IPS-18a (cell line): ENCODE measurements around the gene GPR68.

Experiments used
- H3K27ac ChIP-seq: one replicate; pipeline ENCODE4 v1.5.1; 2013; ENCODE audit warnings: low read length
- H3K27me3 ChIP-seq: one replicate; pipeline ENCODE4 v1.6.1; 2013; ENCODE audit warnings: mild to moderate bottlenecking, low read length; ENCODE audit not compliant: control insufficient read depth, insufficient read depth
- H3K36me3 ChIP-seq: one replicate; pipeline ENCODE4 v1.6.1; 2013; ENCODE audit warnings: low read depth, low read length; ENCODE audit not compliant: control insufficient read depth
- H3K4me1 ChIP-seq: one replicate; pipeline ENCODE4 v1.6.1; 2013; ENCODE audit warnings: low read depth, low read length; ENCODE audit not compliant: control insufficient read depth
- H3K4me3 ChIP-seq: one replicate; pipeline ENCODE4 v1.5.1; 2013; ENCODE audit warnings: low read length
- H3K9ac ChIP-seq: one replicate; pipeline ENCODE4 v1.6.1; 2013; ENCODE audit warnings: mild to moderate bottlenecking, low read length, moderate library complexity
- H3K9me3 ChIP-seq: one replicate; pipeline ENCODE4 v1.6.1; 2013; ENCODE audit warnings: low read depth, low read length; ENCODE audit not compliant: control insufficient read depth

Gene GPR68, protein sequence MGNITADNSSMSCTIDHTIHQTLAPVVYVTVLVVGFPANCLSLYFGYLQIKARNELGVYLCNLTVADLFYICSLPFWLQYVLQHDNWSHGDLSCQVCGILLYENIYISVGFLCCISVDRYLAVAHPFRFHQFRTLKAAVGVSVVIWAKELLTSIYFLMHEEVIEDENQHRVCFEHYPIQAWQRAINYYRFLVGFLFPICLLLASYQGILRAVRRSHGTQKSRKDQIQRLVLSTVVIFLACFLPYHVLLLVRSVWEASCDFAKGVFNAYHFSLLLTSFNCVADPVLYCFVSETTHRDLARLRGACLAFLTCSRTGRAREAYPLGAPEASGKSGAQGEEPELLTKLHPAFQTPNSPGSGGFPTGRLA

DNA sequence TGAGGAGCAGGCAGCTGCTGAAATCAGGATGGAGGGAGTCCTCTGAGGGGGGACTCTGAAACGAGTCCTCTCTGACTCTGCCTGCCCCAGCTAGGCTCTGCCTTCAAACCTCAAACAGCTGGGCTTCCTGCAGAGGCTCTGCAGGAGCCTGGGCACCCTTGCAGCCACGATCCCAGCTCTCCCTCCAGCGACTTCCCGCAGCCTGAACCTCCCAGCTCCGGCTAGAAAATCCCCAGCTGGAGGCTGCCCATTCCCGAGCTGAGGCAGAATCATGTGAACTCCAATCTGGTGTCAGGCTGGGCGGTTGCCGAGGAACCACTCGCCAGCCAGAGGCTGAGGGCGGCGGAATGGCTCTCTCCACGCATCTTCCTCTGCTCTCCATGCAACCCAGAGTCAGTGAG lies at the start of gene GPR68:
GPR68 (minus strand) TSS at position 204 of the 401 bp plus-strand sequence. CDS start 9,654 bp downstream, outside the sequence.
- peaks cover 7% of the 10 kb centered on the region for H3K4me1 ChIP-seq
- no peak within 1 kb of the TSS for H3K27ac ChIP-seq
- H3K9me3 ChIP-seq: no peaks in the 10 kb centered on the region
- no peaks in the 10 kb centered on the region for H3K36me3 ChIP-seq
- H3K4me3 ChIP-seq: no peak within 1 kb of the TSS
- H3K9ac ChIP-seq: no peak within 1 kb of the TSS
- H3K27me3 ChIP-seq: no peaks in the 10 kb centered on the region

DNA sequence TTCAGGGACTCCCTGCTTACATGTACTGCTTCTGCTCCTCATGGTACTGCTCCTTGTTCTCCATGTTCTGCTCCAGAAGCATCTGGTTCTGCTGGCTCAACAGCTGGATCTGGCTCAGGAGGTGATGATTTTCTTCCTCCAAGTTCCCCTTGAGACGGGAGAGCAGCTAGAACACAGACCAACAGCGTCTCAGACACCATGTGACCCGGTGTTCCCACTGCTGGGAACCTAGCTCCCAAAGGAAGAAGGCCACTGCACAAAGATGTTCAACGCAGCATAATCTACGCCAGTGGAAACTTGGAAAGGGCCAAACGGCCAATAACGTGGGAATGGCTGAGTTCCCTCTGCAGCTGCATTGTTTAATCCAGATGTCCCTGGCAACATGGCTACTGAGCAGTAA lies 49.6 kb upstream of the GPR68 start:
- Histone ChIP-seq H3K4me1 (no peaks in the 10 kb centered on the region), H3K4me3 (no peak overlapping the region), H3K9me3 (no peaks in the 10 kb centered on the region), H3K36me3 (peaks cover 39% of the 10 kb centered on the region), H3K27me3 (no peaks in the 10 kb centered on the region), H3K27ac (no peak overlapping the region), H3K9ac (no peak overlapping the region)

DNA sequence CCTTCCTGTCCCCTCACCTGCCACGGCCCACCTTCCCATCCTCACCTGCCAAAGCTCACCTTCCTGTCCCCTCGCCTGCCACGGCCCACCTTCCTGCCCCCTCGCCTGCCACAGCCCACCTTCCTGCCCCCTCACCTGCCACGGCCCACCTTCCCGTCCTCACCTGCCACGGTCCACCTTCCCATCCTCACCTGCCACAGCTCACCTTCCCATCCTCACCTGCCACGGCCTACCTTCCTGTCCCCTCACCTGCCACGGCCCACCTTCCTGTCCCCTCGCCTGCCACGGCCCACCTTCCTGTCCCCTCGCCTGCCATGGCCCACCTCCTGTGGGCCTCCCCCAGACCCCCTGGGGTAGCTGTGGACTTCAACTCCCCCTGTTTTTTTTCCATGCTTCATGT lies 48.8 kb upstream of the GPR68 start:
- no peak overlapping the region for H3K27ac ChIP-seq
- H3K36me3 ChIP-seq: peaks cover 43% of the 10 kb centered on the region
- no peaks in the 10 kb centered on the region for H3K27me3 ChIP-seq
- no peak overlapping the region for H3K4me3 ChIP-seq
- no peak overlapping the region for H3K9ac ChIP-seq
- H3K4me1 ChIP-seq: no peaks in the 10 kb centered on the region
- no peaks in the 10 kb centered on the region for H3K9me3 ChIP-seq

DNA sequence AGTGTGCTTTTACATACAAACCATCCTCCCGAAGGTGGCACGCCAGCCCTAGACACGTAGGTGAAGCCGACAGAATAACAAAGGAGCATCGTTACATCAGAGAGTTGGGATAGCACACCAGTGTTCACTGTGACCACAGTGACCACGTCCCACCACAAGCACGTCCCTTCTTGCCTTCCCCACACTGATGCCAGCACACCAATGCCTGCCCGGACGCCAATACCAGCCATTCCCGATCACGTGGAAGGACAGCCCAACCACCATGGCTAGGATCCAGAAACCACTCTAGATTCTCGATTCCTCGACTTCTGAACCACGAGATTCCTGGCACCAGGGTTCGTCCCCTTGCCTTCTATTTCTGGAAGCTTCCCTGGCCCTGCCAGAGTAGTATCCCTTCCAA lies 48.0 kb upstream of the GPR68 start:
- peaks cover 49% of the 10 kb centered on the region for H3K36me3 ChIP-seq
- H3K9ac ChIP-seq: no peak overlapping the region
- no peak overlapping the region for H3K4me3 ChIP-seq
- no peaks in the 10 kb centered on the region for H3K27me3 ChIP-seq
- no peaks in the 10 kb centered on the region for H3K9me3 ChIP-seq
- H3K27ac ChIP-seq: no peak overlapping the region
- no peaks in the 10 kb centered on the region for H3K4me1 ChIP-seq

DNA sequence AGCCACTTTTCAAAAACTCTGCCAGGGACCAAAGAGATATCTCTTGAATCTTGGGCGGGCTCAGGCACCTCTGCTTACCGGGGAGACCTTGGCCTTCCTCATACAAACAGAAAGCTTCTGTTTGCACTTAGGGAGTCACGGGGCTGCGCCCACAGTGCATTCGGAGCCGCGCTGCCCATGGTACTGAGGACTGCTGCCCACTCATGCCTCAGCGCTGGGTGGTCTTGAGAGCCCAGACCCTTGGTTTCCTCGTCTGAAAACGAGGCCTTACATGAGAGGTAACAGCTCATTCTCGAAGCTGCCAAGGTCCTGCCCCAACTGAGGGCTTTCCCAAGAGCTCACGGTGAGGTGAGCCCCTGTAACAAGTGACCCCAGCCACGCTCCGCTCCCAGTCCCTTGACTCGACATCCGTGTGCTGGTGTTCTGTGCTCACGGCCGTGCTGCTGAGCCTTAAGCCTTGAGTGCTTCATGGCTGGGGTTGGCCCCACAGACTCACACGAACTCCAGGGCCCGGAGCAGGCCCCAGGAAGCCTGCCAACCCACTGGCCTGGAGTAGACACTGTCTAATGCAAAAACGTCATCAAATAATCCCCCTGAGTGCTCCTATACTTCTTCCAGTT lies 47.4 kb upstream of the GPR68 start:
- Histone ChIP-seq H3K4me1 (no peaks in the 10 kb centered on the region), H3K27ac (no peak overlapping the region), H3K4me3 (no peak overlapping the region), H3K36me3 (peaks cover 44% of the 10 kb centered on the region), H3K9me3 (no peaks in the 10 kb centered on the region), H3K27me3 (no peaks in the 10 kb centered on the region), H3K9ac (no peak overlapping the region)

DNA sequence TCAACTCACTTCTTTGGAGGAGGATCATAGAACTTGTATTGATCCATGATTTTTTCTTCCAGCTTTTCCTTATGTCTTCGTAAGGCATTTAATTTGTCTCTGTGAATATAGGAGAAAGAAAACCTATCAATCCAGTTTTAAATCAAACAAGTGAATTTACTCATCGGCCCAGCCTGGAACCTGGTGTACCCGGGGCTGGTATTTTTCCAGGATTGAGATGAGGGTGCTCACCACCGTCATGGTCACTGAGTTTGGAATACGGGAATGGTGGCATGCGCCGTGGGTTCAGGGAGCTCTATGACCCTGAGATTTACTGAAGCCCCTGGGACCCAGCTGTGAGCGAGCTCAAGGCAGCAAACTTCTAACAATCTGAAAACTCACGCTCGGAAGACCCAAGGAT lies 46.5 kb upstream of the GPR68 start:
- H3K27me3 ChIP-seq: no peaks in the 10 kb centered on the region
- no peak overlapping the region for H3K27ac ChIP-seq
- no peak overlapping the region for H3K9ac ChIP-seq
- H3K9me3 ChIP-seq: no peaks in the 10 kb centered on the region
- H3K4me3 ChIP-seq: no peak overlapping the region
- H3K36me3 ChIP-seq: peaks cover 40% of the 10 kb centered on the region
- no peaks in the 10 kb centered on the region for H3K4me1 ChIP-seq

DNA sequence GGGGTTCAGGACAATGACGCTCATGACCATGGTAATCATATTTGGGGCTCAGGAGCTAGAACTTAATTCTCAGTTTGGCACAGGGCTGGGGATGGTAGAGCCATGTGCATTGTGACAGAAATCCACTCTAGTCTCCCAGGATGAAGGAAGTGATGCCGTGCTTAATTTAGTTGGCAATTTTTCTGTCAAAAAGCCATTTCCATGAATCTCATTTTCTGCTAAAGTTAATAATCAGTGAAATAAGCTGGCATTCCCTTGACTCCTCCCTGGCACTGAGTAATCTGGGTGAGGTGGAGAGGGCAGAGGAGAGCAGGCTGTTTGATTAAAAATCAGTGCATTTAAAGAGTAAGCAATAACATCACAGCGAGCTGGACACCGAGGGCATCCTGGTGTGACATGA lies 45.0 kb upstream of the GPR68 start:
- Histone ChIP-seq H3K36me3 (peaks cover 44% of the 10 kb centered on the region), H3K4me1 (no peaks in the 10 kb centered on the region), H3K27me3 (no peaks in the 10 kb centered on the region), H3K4me3 (no peak overlapping the region), H3K9me3 (no peaks in the 10 kb centered on the region), H3K27ac (no peak overlapping the region), H3K9ac (no peak overlapping the region)

DNA sequence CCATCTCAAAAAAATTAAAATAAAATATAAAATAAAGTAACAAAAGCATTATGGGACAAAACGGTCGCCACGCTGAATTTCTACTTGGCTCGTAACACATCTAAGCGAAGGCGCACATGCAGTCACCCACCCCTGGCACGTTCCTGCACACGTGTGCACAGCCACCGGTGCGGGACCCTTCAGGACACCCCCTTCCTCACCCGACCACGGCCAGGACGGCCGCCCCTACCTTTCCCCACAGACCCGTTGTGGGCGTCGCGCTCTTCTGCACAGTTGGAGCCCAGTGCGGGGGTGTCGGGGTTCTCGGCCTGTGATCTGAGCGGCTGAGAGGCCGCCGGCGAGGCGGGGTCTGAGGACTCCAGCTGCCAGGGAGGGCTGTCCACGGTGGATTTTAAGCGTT lies 44.4 kb upstream of the GPR68 start:
- Histone ChIP-seq H3K4me3 (no peak overlapping the region), H3K27me3 (no peaks in the 10 kb centered on the region), H3K27ac (no peak overlapping the region), H3K9me3 (no peaks in the 10 kb centered on the region), H3K4me1 (no peaks in the 10 kb centered on the region), H3K9ac (no peak overlapping the region), H3K36me3 (peaks cover 40% of the 10 kb centered on the region)

DNA sequence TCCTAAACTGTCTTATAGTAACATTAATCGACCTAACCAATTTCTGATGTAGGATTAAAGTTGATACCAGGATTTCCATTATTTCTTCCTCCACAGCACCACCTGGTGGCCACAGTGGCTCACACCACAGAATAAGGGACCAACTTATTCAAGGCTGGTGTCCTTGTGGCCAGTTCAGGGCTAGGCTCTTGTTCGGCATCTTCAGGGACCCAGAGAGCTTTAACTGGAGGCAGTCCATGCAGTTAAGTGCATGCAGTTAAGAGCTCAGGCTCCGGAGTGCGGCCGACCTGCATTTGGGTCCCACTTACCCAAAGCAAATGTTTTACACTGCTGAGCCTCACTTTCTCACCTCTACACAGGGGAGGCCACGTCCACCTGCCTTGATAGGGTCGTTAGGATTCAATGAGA lies 42.0 kb upstream of the GPR68 start:
- Histone ChIP-seq H3K4me1 (no peaks in the 10 kb centered on the region), H3K4me3 (no peak overlapping the region), H3K9me3 (no peaks in the 10 kb centered on the region), H3K27ac (no peak overlapping the region), H3K27me3 (no peaks in the 10 kb centered on the region), H3K36me3 (peaks cover 37% of the 10 kb centered on the region), H3K9ac (no peak overlapping the region)

DNA sequence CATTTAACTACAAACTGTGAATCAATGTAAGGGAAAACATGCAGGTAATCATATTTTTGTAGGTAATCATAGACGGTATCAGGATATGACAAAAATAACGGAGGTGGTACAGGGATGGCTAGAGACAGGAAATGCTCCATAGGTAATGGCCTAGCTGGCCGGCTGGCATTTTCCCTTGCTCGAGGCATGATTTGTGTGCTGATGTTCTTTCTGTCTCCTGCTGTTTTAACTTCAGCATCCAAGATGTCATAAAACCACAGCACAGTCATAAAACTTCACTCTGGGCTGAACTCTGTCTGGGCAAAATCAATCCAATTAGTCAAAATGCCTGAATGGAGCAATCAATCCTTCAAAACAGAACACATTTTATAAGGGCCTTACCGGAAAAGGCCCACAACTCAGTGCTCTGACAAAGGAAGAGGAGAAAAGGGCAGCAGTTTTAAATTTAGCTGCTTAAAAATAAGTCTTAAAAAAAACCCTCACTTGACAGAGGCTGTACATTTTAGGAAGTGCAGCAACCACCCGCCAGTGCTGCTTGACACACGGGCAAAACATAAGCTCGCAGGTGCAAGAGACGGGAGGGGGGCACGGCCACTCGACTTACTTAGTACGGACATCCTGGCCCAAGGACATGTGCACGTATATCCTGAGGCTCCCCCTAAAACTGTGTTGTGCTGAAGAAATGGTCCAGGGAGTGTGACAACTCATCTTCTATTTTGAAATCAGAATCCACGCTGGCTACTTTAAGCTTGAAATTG lies 40.5 kb upstream of the GPR68 start:
- no peaks in the 10 kb centered on the region for H3K27me3 ChIP-seq
- H3K4me1 ChIP-seq: no peaks in the 10 kb centered on the region
- H3K4me3 ChIP-seq: no peak overlapping the region
- peaks cover 36% of the 10 kb centered on the region for H3K36me3 ChIP-seq
- H3K27ac ChIP-seq: no peak overlapping the region
- H3K9me3 ChIP-seq: no peaks in the 10 kb centered on the region
- H3K9ac ChIP-seq: no peak overlapping the region

DNA sequence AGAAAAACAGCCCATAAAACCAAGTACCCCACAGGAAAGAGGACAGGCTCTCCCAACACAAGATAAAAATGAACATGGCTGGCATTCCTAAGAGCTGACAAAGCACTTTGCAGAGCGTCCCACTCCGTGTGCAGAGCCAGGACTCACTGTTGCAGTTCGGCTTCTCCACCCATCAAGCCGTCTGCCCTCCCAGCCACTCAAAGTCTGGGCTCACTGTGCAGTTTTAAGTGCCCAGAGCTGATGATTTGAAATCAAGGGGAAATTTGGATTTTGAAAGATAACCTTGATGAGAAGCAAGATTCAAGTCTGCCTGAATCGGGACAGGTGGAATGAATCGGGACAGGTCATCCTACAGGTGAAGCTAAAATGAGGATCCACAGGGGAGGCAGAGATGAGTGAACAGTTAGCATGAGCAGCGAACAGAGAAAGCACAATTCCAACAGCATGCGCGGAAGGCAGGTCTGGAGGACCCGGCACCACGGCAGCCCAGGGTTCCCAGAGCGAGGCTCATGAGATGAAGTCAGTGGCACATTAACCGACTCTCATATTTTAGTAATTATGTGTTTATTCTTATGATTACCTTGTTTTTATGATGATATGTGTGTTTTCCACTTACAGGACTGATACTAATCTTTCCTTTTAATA lies 39.8 kb upstream of the GPR68 start:
- Histone ChIP-seq H3K4me3 (no peak overlapping the region), H3K9me3 (no peaks in the 10 kb centered on the region), H3K4me1 (no peaks in the 10 kb centered on the region), H3K27ac (no peak overlapping the region), H3K36me3 (peaks cover 32% of the 10 kb centered on the region), H3K9ac (no peak overlapping the region), H3K27me3 (no peaks in the 10 kb centered on the region)
